K562 (cell line): Measurements from ENCODE around the gene EPHB4. TPM values are rescaled to one million over a fixed set of nuclear protein-coding genes. Genes with fewer than 3 reads are reported as not detected.

ENCODE experiments used
- ATAC-seq: fragments of 200-7000 bp; cut with Tn5 transposase; 3 replicates; pipeline ENCODE4 v1.9.1; 2020; ENCODE audit warnings: moderate library complexity
- Bru-seq: library from RNA; stranded (reverse); fragments of 400-500 nt; gene quantifications from one replicate; lab custom pipeline; 2021; lab: Mats Ljungman, UMichigan
- BruChase-seq, 2 experiments: library from RNA; stranded (reverse); fragments of 400-500 nt; gene quantifications; one replicate each; lab custom pipeline; 2021; lab: Mats Ljungman, UMichigan
- BruUV-seq: library from RNA; stranded (reverse); fragments of 400-500 nt; replicated peaks from 2 replicates; lab custom pipeline; 2021; lab: Mats Ljungman, UMichigan
- CTCF ChIA-PET: fragments of 300-600 bp; formaldehyde crosslinking; extraction: SDS; loops from one replicate; lab custom pipeline; 2021; ENCODE audit warnings: low intra/inter-chr PET ratio; lab: Yijun Ruan, JAX
- POLR2A ChIA-PET: fragments of 300-600, 350-650 bp; sonication (Branson Sonifier 250); formaldehyde crosslinking; extraction: SDS; loops from one replicate; lab custom pipeline; 2021; ENCODE audit warnings: antibody characterized with exemption, inconsistent platforms; lab: Yijun Ruan, JAX
- DNase-seq, 4 experiments: peaks; one replicate each; pipeline versions ENCODE4 v3.0.0 to v3.0.0-alpha.2; 2011 to 2018; ENCODE audit warnings: low spot score in 3 of 4, mixed read lengths in 3 of 4; ENCODE audit errors: extremely low read depth in 1 of 4
- FAIRE-seq: peaks from 2 replicates; lab custom pipeline; 2011; peaks lifted over from hg19 to GRCh38; lab: Jason Lieb, UNC
- H2AFZ ChIP-seq: 2 replicates; pipeline ENCODE4 v1.6.0; 2011; ENCODE audit warnings: low read depth, low read length, control low read depth, inconsistent platforms
- H3K27ac ChIP-seq: fragments of 200-600 bp; 3 replicates; pipeline ENCODE4 v1.8.0; 2011; ENCODE audit warnings: low read depth, mild to moderate bottlenecking, control low read depth, inconsistent platforms, low read length, moderate library complexity, mixed read lengths; ENCODE audit errors: extremely low read depth
- H3K27me3 ChIP-seq, 2 experiments: fragments of 300-600 bp in 1 of 2; 2 replicates in 1 of 2; 3 replicates in 1 of 2; pipeline versions ENCODE4 v1.6.0 to v1.8.0; 2011; ENCODE audit warnings: inconsistent platforms in 2 of 2, low read length in 2 of 2, mild to moderate bottlenecking in 1 of 2, mixed read lengths in 1 of 2, moderate library complexity in 1 of 2; ENCODE audit not compliant: control insufficient read depth in 2 of 2, insufficient read depth in 2 of 2
- H3K36me3 ChIP-seq: fragments of 300-600 bp; 3 replicates; pipeline ENCODE4 v1.8.0; 2011; ENCODE audit warnings: mild to moderate bottlenecking, low read length, inconsistent platforms; ENCODE audit not compliant: control insufficient read depth, insufficient read depth
- H3K4me1 ChIP-seq, 2 experiments: fragments of 200-600 bp in 1 of 2; replicated peaks in 1 of 2; 2 replicates in 1 of 2; 3 replicates in 1 of 2; pipeline versions ENCODE4 v1.5.1 to v1.8.0; 2011; ENCODE audit warnings: inconsistent platforms in 2 of 2, low read length in 2 of 2, mild to moderate bottlenecking in 1 of 2, mixed read lengths in 1 of 2, moderate library complexity in 1 of 2; ENCODE audit not compliant: control insufficient read depth in 2 of 2, insufficient read depth in 2 of 2
- H3K4me2 ChIP-seq: 2 replicates; pipeline ENCODE4 v1.6.1; 2011; ENCODE audit warnings: low read length, control low read depth, inconsistent platforms, mixed read lengths; ENCODE audit not compliant: insufficient read depth
- H3K4me3 ChIP-seq: fragments of 200-600 bp; sonication (generic), shearing (Covaris generic); 2 replicates; pipeline ENCODE4 v1.5.1; 2016; ENCODE audit warnings: control low read depth, inconsistent platforms
- H3K79me2 ChIP-seq: fragments of 200-600 bp; 3 replicates; pipeline ENCODE4 v1.8.0; 2011; ENCODE audit warnings: low read length, inconsistent platforms; ENCODE audit not compliant: control insufficient read depth, insufficient read depth
- H3K9ac ChIP-seq, 2 experiments: 2 replicates each; pipeline versions ENCODE4 v1.6.0 to v1.6.1; 2011; ENCODE audit warnings: low read depth in 2 of 2, low read length in 2 of 2, control low read depth in 1 of 2, inconsistent platforms in 1 of 2, mild to moderate bottlenecking in 1 of 2, mixed read lengths in 1 of 2; ENCODE audit not compliant: insufficient read depth in 1 of 2
- H3K9me1 ChIP-seq: one replicate; pipeline ENCODE4 v1.6.0; 2011; ENCODE audit warnings: inconsistent platforms, mild to moderate bottlenecking, low read length, moderate library complexity; ENCODE audit not compliant: control insufficient read depth, insufficient read depth
- H3K9me3 ChIP-seq: replicated peaks from 2 replicates; pipeline ENCODE4 v1.5.1; 2011; ENCODE audit warnings: low read depth, low read length, inconsistent platforms; ENCODE audit not compliant: control insufficient read depth, insufficient read depth
- H4K20me1 ChIP-seq: replicated peaks from 2 replicates; pipeline ENCODE4 v1.6.1; 2011; ENCODE audit warnings: low read length, inconsistent platforms, mixed read lengths; ENCODE audit not compliant: control insufficient read depth, insufficient read depth
- ARID2 ChIP-seq: fragments of 450-650 bp; IDR thresholded peaks from 2 replicates; pipeline ENCODE4 v1.6.1; 2017; ENCODE audit warnings: antibody characterized with exemption, mild to moderate bottlenecking
- CREB1 ChIP-seq, 2 experiments: sonication (generic) in 1 of 2; formaldehyde crosslinking in 1 of 2; IDR thresholded peaks; 2 replicates each; pipeline versions ENCODE4 v1.6.1 to v1.8.0; 2012 to 2022; ENCODE audit warnings: inconsistent platforms in 1 of 2, mild to moderate bottlenecking in 1 of 2, missing genetic modification reagents in 1 of 2, moderate library complexity in 1 of 2
- CTCFL ChIP-seq: IDR thresholded peaks from 2 replicates; pipeline ENCODE4 v1.6.1; 2011; ENCODE audit warnings: borderline replicate concordance, low read depth, mild to moderate bottlenecking, moderate library complexity, low read length; ENCODE audit not compliant: insufficient read depth, poor library complexity, severe bottlenecking
- JUN ChIP-seq, 2 experiments: sonication (generic) in 1 of 2; formaldehyde crosslinking in 1 of 2; IDR thresholded peaks; 2 replicates each; pipeline versions ENCODE4 v1.6.1 to v1.8.0; 2012 to 2022; ENCODE audit warnings: borderline replicate concordance in 2 of 2, mild to moderate bottlenecking in 2 of 2, improper control_type of control experiment in 1 of 2, low read depth in 1 of 2, low read length in 1 of 2, missing genetic modification reagents in 1 of 2
- JUNB ChIP-seq: fragments of 450-650 bp; formaldehyde crosslinking; conservative IDR thresholded peaks from 2 replicates; pipeline ENCODE4 v1.4.0; 2020; ENCODE audit warnings: mild to moderate bottlenecking
- MTA1 ChIP-seq: fragments of 450-650 bp; IDR thresholded peaks from 2 replicates; pipeline ENCODE4 v1.6.1; 2017; ENCODE audit warnings: borderline replicate concordance
- MYNN ChIP-seq, 2 experiments: sonication (generic); formaldehyde crosslinking in 1 of 2; IDR thresholded peaks; 2 replicates each; pipeline versions ENCODE4 v1.5.0 to v1.6.1; 2016 to 2020; ENCODE audit warnings: antibody characterized with exemption in 1 of 2, missing genetic modification reagents in 1 of 2
- RNF2 ChIP-seq: sonication (generic); IDR thresholded peaks from 2 replicates; pipeline ENCODE4 v1.6.1; 2016
- ZKSCAN1 ChIP-seq: fragments of 150-350 bp; IDR thresholded peaks from 2 replicates; pipeline ENCODE4 v1.6.1; 2016; ENCODE audit warnings: low read depth, low read length
- WGBS: fragments of 100-300 bp; shearing (Covaris generic); methylation state at CpG from one replicate; pipeline ENCODE4 v1.1.6; 2016; ENCODE audit warnings: low coverage, mixed read lengths; ENCODE audit not compliant: insufficient coverage; ENCODE audit errors: missing lambda C conversion rate; 5-methylcytosine and 5-hydroxymethylcytosine counted together
- in situ Hi-C: fragments of 300-500 bp; cut with MboI; formaldehyde crosslinking; loops from 4 replicates; pipeline ENCODE4 v1.15.0; 2018; ENCODE audit warnings: inconsistent platforms, mixed read lengths
- intact Hi-C: fragments of 100-400 bp; cut with micrococcal nuclease; formaldehyde crosslinking; loops from 2 replicates; pipeline ENCODE4 v1.14.2; 2022
- long read RNA-seq, 3 experiments: library from polyadenylated mRNA in 2 of 3; library from RNA in 1 of 3; unstranded in 2 of 3; stranded (forward) in 1 of 3; transcript quantifications; one replicate each; pipeline ENCODE4 v2.0.0, GENCODE V29; 2019 to 2022
- polyA minus RNA-seq, 3 experiments: library from RNA; depleted of rRNA, polyadenylated mRNA; stranded (reverse); fragments of >200 nt; gene quantifications; 2 replicates each; pipeline ENCODE4 v1.2.3, GENCODE V29; 2011
- polyA plus RNA-seq, 8 experiments: library from polyadenylated mRNA; depleted of rRNA in 4 of 8; stranded (reverse) in 5 of 8; unstranded in 3 of 8; fragments of >200 nt; fragmentation: Nextera tagmentation in 2 of 8; fragmentation: Illumina TruSeq in 1 of 8; extraction: Ambion mirVana in 2 of 8; extraction: Trizol in 1 of 8; gene quantifications; 2 replicates each; pipeline versions ENCODE4 v1.2.1 to v1.2.3, GENCODE V29; 2011 to 2014; ENCODE audit warnings: inconsistent platforms in 1 of 8, missing spikeins in 1 of 8
- total RNA-seq, 7 experiments: library from RNA; depleted of rRNA in 6 of 7; stranded (reverse); fragments of >200 nt in 6 of 7; fragmentation: Illumina TruSeq in 2 of 7; extraction: Trizol in 2 of 7; gene quantifications; 2 replicates each; pipeline versions ENCODE4 v1.2.1 to v1.2.3, GENCODE V29; 2011 to 2021; ENCODE audit warnings: low replicate concordance in 1 of 7

EPHB4 gene
- 106 and 250 TPM in 2 replicates for total RNA-seq (2011; cell fraction: chromatin; rRNA removed; ENCODE audit: low replicate concordance)
- total RNA-seq (2011; cell fraction: nucleolus; rRNA removed) = 202 and 205 TPM in 2 replicates
- 138 and 149 TPM in 2 replicates for total RNA-seq (2011; cell fraction: nucleoplasm; rRNA removed)
- total RNA-seq (2014; rRNA removed) (65.2 and 85.5 TPM in 2 replicates), total RNA-seq (2014; rRNA removed; fragmentation: Illumina TruSeq; extraction: Trizol) (26.4 and 34.2 TPM in 2 replicates), total RNA-seq (2015; rRNA removed; fragmentation: Illumina TruSeq; extraction: Trizol) (44.9 and 45.9 TPM in 2 replicates), total RNA-seq (2021) (81.5 and 82.1 TPM in 2 replicates), polyA plus RNA-seq (2011; rRNA removed) (37.7 and 37.9 TPM in 2 replicates), polyA plus RNA-seq (2014; fragmentation: Illumina TruSeq; extraction: Trizol) (36.4 and 55.3 TPM in 2 replicates), polyA plus RNA-seq (2014; fragmentation: Nextera tagmentation; extraction: Ambion mirVana) (1 to 10 TPM; 1.2 to 1.5 TPM), polyA plus RNA-seq (2014; rRNA removed) (47.0 and 50.6 TPM in 2 replicates), polyA minus RNA-seq (2011; rRNA and poly(A)+ RNA removed) (45.6 and 89.1 TPM in 2 replicates), Bru-seq, nascent RNA (percentile 72 among the genes with signal in this experiment), BruChase-seq, experiment 1, labeled RNA remaining after a 2-hour chase (percentile 70 among the genes with signal in this experiment), BruChase-seq, experiment 2, labeled RNA remaining after a 6-hour chase (percentile 75 among the genes with signal in this experiment)
- polyA plus RNA-seq (2011; cell fraction: cytosol; rRNA removed) = 44.9 and 59.3 TPM in 2 replicates
- polyA plus RNA-seq (2011; cell fraction: nucleus; rRNA removed) = 50.6 and 88.1 TPM in 2 replicates
- 38.4 and 60.7 TPM in 2 replicates for polyA plus RNA-seq (2012)
- polyA minus RNA-seq (2011; cell fraction: cytosol; rRNA and poly(A)+ RNA removed) = 46.9 and 57.9 TPM in 2 replicates
- 28.0 and 29.8 TPM in 2 replicates for polyA minus RNA-seq (2011; cell fraction: nucleus; rRNA and poly(A)+ RNA removed)
- long read RNA-seq, experiment 1, full-length matches to known transcripts = 51 of 357 reads
- long read RNA-seq, experiment 1, partial matches to known transcripts = 287 of 357 reads
- long read RNA-seq, experiment 1, other reads (novel, unspliced or antisense) = 19 of 357 reads
- long read RNA-seq, experiment 2, full-length matches to known transcripts = 36 of 116 reads
- long read RNA-seq, experiment 2, partial matches to known transcripts = 47 of 116 reads
- long read RNA-seq, experiment 2, other reads (novel, unspliced or antisense) = 33 of 116 reads
- long read RNA-seq, experiment 3, full-length matches to known transcripts = 4 of 17 reads
- long read RNA-seq, experiment 3, partial matches to known transcripts = 12 of 17 reads
- long read RNA-seq, experiment 3, other reads (novel, unspliced or antisense) = 1 of 17 reads

GRCh38 chr7:100827330-100828226 lies at the start of gene EPHB4:
TSS of gene EPHB4 (minus strand) at chr7:100827523. CDS start at chr7:100827030, 493 bp downstream.
- Histone ChIP-seq H3K27ac (peak within 1 kb of the TSS; percentile 60), H3K79me2 (peaks cover 55% of the 10 kb centered on the region), H4K20me1 (peaks cover 9% of the 10 kb centered on the region; the same call in 1 of the 2 replicates), H3K4me3 (peak within 1 kb of the TSS; percentile 71), H2AFZ (peak within 1 kb of the TSS; percentile 87), H3K27me3 (no peaks in the 10 kb centered on the region), H3K36me3 (peaks cover 22% of the 10 kb centered on the region; the same call in 2 of the 3 replicates), H3K9ac (peak within 1 kb of the TSS; percentile 61 to 88), H3K4me1 (peaks cover 17 to 61% of the 10 kb centered on the region in 2 experiments; a peak in 4 of 5 replicates), H3K9me3 (no peaks in the 10 kb centered on the region), H3K9me1 (peaks cover 4% of the 10 kb centered on the region), H3K4me2 (peak within 1 kb of the TSS; percentile 98)
- ATAC-seq (peak; percentile 72), FAIRE-seq (peak; percentile 67), DNase-seq (peak; percentile 89 to 97 (median 91))
- WGBS = 1% methylated on average over 35 of the region's 80 CpGs
- ChIA-PET POLR2A (interaction anchor here (0.6 to 1.4 kb wide), 12 partner anchors 9 to 355 kb away, joined by 3 to 5 read pairs (median 3); partner anchors contain the start of genes SLC12A9 and SRRT), CTCF (interaction anchor here (0.6 to 1.0 kb wide), 3 partner anchors 28 to 231 kb away, joined by 3 to 10 read pairs (median 3); no protein-coding TSS in a partner anchor)
- in situ Hi-C loops (no loop called here), intact Hi-C loops (loop anchor here (1.0 kb wide), 1 partner anchor 25 kb away; the partner anchor contains the start of gene SLC12A9)
- TSS peak; percentile 81 for BruUV-seq
- TF ChIP-seq RNF2 (0 out of 2 replicates have a peak, but pooled peaks have one; percentile 58), MTA1 (peak; percentile 53; the same call in 1 of the 2 replicates), JUN (IDR thresholded peaks at IDR 0.05; ENCODE audit: borderline replicate concordance, low read depth, low read length) (no peak), JUN (CRISPR knock-in tag; IDR thresholded peaks at IDR 0.05; ENCODE audit: borderline replicate concordance) (no peak), JUNB (no peak), CREB1 (IDR thresholded peaks at IDR 0.05) (0 out of 2 replicates have a peak, but pooled peaks have one; percentile 14), CREB1 (CRISPR knock-in tag; IDR thresholded peaks at IDR 0.05) (no peak; the same call in 1 of the 2 replicates), CTCFL (peak; percentile 78), MYNN (IDR thresholded peaks at IDR 0.05) (peak; percentile 59; the same call in 1 of the 2 replicates), MYNN (CRISPR knock-in tag; IDR thresholded peaks at IDR 0.05) (no peak), ZKSCAN1 (peak; percentile 99), ARID2 (peak; percentile 49; the same call in 1 of the 2 replicates)
